KBM-7 (cell line): ENCODE measurements around the gene TMEM271.

Experiments
- DNase-seq: peaks from one replicate; pipeline ENCODE4 v3.0.0-alpha.2; 2015
- in situ Hi-C: fragments of 300-500 bp; cut with MboI; formaldehyde crosslinking; loops from 2 replicates; pipeline ENCODE4 v1.14.3; 2020; ENCODE audit warnings: low sequenced_read_pairs, low pct_unique_long_range_greater_than_20kb, mixed read lengths

Gene TMEM271

GRCh38 chr4:525660-526059 lies 50.4 kb downstream of the TMEM271 start:
- in situ Hi-C loops = no loop called here
- no peak for DNase-seq

GRCh38 chr4:524196-524595 lies 51.9 kb downstream of the TMEM271 start:
- in situ Hi-C loops = no loop called here
- no peak for DNase-seq
